GM10248 (cell line): ENCODE results near the gene CDH16.

ENCODE experiments used
- CTCF ChIA-PET: fragments of 300-600 bp; sonication (Branson Sonifier 250); formaldehyde crosslinking; extraction: SDS; loops from one replicate; lab custom pipeline; 2021; ENCODE audit warnings: antibody characterized with exemption; lab: Yijun Ruan, JAX
- POLR2A ChIA-PET: fragments of 350-650 bp; sonication (Branson Sonifier 250); formaldehyde crosslinking; extraction: SDS; loops from one replicate; lab custom pipeline; 2020; ENCODE audit warnings: antibody characterized with exemption; lab: Yijun Ruan, JAX
- DNase-seq: peaks from one replicate; pipeline ENCODE4 v3.0.0; 2012; ENCODE audit errors: extremely low spot score
- CTCF ChIP-seq: IDR thresholded peaks from 2 replicates; pipeline ENCODE4 v1.5.1; 2012; ENCODE audit warnings: mild to moderate bottlenecking, low read depth; ENCODE audit errors: extremely low read depth, missing control alignments, control extremely low read depth

The CDH16 gene

GRCh38 chr16:66921729-66922450 is 3.2 kb upstream of the CDH16 start:
- CTCF ChIA-PET: interaction anchor here (1.0 to 2.9 kb wide), 3 partner anchors 11 to 26 kb away, joined by 3 to 8 read pairs (median 6); no protein-coding TSS in a partner anchor
- no peak for TF ChIP-seq CTCF
- no peak for DNase-seq
- POLR2A ChIA-PET: no interaction called here

GRCh38 chr16:66920924-66921680 is 2.4 kb upstream of the CDH16 start:
- no peak for TF ChIP-seq CTCF
- CTCF ChIA-PET: interaction anchor here (0.9 to 2.9 kb wide), 5 partner anchors 11 to 29 kb away, joined by 3 to 9 read pairs (median 6); no protein-coding TSS in a partner anchor
- POLR2A ChIA-PET: no interaction called here
- no peak for DNase-seq

- TF ChIP-seq CTCF: no peak
- CTCF ChIA-PET: interaction anchor here (0.9 to 4.3 kb wide), 7 partner anchors 7 to 52 kb away, joined by 3 to 28 read pairs (median 6); no protein-coding TSS in a partner anchor
- POLR2A ChIA-PET: no interaction called here
- no peak for DNase-seq
These were observed 1.6 kb upstream of the CDH16 start for GRCh38 chr16:66920299-66920590.

- TF ChIP-seq CTCF: no peak
- CTCF ChIA-PET: interaction anchor here (0.9 to 4.3 kb wide), 8 partner anchors 8 to 52 kb away, joined by 3 to 28 read pairs (median 6); no protein-coding TSS in a partner anchor
These were observed 1.0 kb upstream of the CDH16 start for GRCh38 chr16:66919569-66920298.

GRCh38 chr16:66918355-66918754 is 330 bp downstream of the CDH16 start:
- DNase-seq: no peak
- ChIA-PET POLR2A (interaction anchor here (0.5 kb wide), 1 partner anchor 25 kb away, joined by 7 read pairs; no protein-coding TSS in a partner anchor), CTCF (interaction anchor here (1.0 to 4.3 kb wide), 7 partner anchors 9 to 267 kb away, joined by 3 to 28 read pairs (median 5); no protein-coding TSS in a partner anchor)
- TF ChIP-seq CTCF: no peak

More at GRCh38 chr16:66919569-66920298, 1.0 kb upstream of the CDH16 start:
- POLR2A ChIA-PET: no interaction called here
- DNase-seq: no peak

DNA sequence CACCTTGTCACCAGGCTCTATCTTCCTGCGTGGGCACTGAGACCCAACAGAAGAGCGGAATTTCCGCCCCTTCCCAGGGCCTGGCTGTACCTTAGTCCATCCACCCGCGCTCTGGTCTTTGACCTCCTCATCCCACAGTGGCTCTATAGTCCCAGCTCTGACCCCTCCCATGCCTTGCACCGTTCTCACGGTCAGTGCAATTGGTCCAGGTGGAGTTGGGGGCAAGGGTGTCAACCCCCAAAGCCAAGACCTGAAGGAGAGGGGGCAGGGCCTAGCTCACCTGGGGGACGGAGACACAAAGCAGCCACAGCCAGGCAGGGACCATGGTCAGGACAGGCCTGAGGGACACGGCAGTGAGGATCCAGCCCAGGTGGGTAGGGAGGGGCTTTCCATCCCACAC is 944 bp downstream of the CDH16 start:
- DNase-seq: no peak
- TF ChIP-seq CTCF: no peak
- ChIA-PET POLR2A (interaction anchor here (0.5 kb wide), 1 partner anchor 26 kb away, joined by 7 read pairs; no protein-coding TSS in a partner anchor), CTCF (interaction anchor here (1.1 to 4.3 kb wide), 6 partner anchors 8 to 266 kb away, joined by 3 to 28 read pairs (median 8); no protein-coding TSS in a partner anchor)
